ENCODE measurements around the gene ZNF330. TPM values are rescaled to one million over a fixed set of nuclear protein-coding genes. Genes with fewer than 3 reads are reported as not detected.

The ZNF330 gene
- total RNA-seq, 1 experiment from 2014 or later: 39.1 TPM

- CTCF ChIA-PET: interaction anchor here (0.7 kb wide), 2 partner anchors 1131 to 1658 kb away, joined by 3 read pairs; no protein-coding TSS in a partner anchor
- H3K4me3 Mint-ChIP-seq (ENCODE audit: unreplicated experiment): no peak overlapping the region
- H3K27ac Mint-ChIP-seq (ENCODE audit: low read depth, unreplicated experiment): no peak overlapping the region
- no TSS peak for BruUV-seq (replicated peaks)
- no peak for DNase-seq (ENCODE audit: unreplicated experiment)
- H3K27me3 Mint-ChIP-seq (ENCODE audit: insufficient read depth, unreplicated experiment): no peaks in the 10 kb centered on the region
- intact Hi-C loops (cut with micrococcal nuclease): no loop called here
- H3K9me3 Mint-ChIP-seq (ENCODE audit: unreplicated experiment): no peaks in the 10 kb centered on the region
- TF ChIP-seq CTCF (IDR thresholded peaks at IDR 0.05; ENCODE audit: unreplicated experiment): no peak
- no peaks in the 10 kb centered on the region for H3K4me1 Mint-ChIP-seq (ENCODE audit: insufficient read depth, unreplicated experiment)
- POLR2A ChIA-PET: interaction anchor here (0.7 kb wide), 1 partner anchor 10 kb away, joined by 3 read pairs; no protein-coding TSS in a partner anchor
- H3K36me3 Mint-ChIP-seq (ENCODE audit: insufficient read depth, unreplicated experiment): no peaks in the 10 kb centered on the region
Measured at GRCh38 chr4:141255016-141255415, 34.3 kb downstream of the ZNF330 start.

- H3K27me3 Mint-ChIP-seq (ENCODE audit: insufficient read depth, unreplicated experiment): no peaks in the 10 kb centered on the region
- CTCF ChIA-PET: no interaction called here
- POLR2A ChIA-PET: no interaction called here
- no peaks in the 10 kb centered on the region for H3K36me3 Mint-ChIP-seq (ENCODE audit: insufficient read depth, unreplicated experiment)
- no peak overlapping the region for H3K4me3 Mint-ChIP-seq (ENCODE audit: unreplicated experiment)
- BruUV-seq (replicated peaks): no TSS peak
- H3K4me1 Mint-ChIP-seq (ENCODE audit: insufficient read depth, unreplicated experiment): no peaks in the 10 kb centered on the region
- intact Hi-C loops (cut with micrococcal nuclease): no loop called here
- TF ChIP-seq CTCF (IDR thresholded peaks at IDR 0.05; ENCODE audit: unreplicated experiment): no peak
- no peak for DNase-seq (ENCODE audit: unreplicated experiment)
- no peak overlapping the region for H3K27ac Mint-ChIP-seq (ENCODE audit: low read depth, unreplicated experiment)
- no peaks in the 10 kb centered on the region for H3K9me3 Mint-ChIP-seq (ENCODE audit: unreplicated experiment)
Measured at GRCh38 chr4:141258558-141258957, 37.9 kb downstream of the ZNF330 start.

GRCh38 chr4:141275834-141276233 lies 55.1 kb downstream of the ZNF330 start:
- peak; percentile 17 for DNase-seq (ENCODE audit: unreplicated experiment)

GRCh38 chr4:141283152-141283551 lies 62.5 kb downstream of the ZNF330 start:
- TF ChIP-seq CTCF (IDR thresholded peaks at IDR 0.05; ENCODE audit: unreplicated experiment): no peak
- BruUV-seq (replicated peaks): no TSS peak
- ChIA-PET POLR2A (no interaction called here), CTCF (interaction anchor here (0.6 kb wide), 1 partner anchor 1997 kb away, joined by 4 read pairs; no protein-coding TSS in a partner anchor)
- H3K4me1 Mint-ChIP-seq (ENCODE audit: insufficient read depth, unreplicated experiment): no peaks in the 10 kb centered on the region
- no peaks in the 10 kb centered on the region for H3K27me3 Mint-ChIP-seq (ENCODE audit: insufficient read depth, unreplicated experiment)
- H3K4me3 Mint-ChIP-seq (ENCODE audit: unreplicated experiment): no peak overlapping the region
- no peak for DNase-seq (ENCODE audit: unreplicated experiment)
- H3K36me3 Mint-ChIP-seq (ENCODE audit: insufficient read depth, unreplicated experiment): no peaks in the 10 kb centered on the region
- no peaks in the 10 kb centered on the region for H3K9me3 Mint-ChIP-seq (ENCODE audit: unreplicated experiment)
- intact Hi-C loops (cut with micrococcal nuclease): no loop called here
- H3K27ac Mint-ChIP-seq (ENCODE audit: low read depth, unreplicated experiment): no peak overlapping the region

More at GRCh38 chr4:141275834-141276233, 55.1 kb downstream of the ZNF330 start:
- Mint-ChIP-seq H3K4me3 (ENCODE audit: unreplicated experiment) (no peak overlapping the region), H3K4me1 (ENCODE audit: insufficient read depth, unreplicated experiment) (no peaks in the 10 kb centered on the region), H3K27ac (ENCODE audit: low read depth, unreplicated experiment) (no peak overlapping the region), H3K36me3 (ENCODE audit: insufficient read depth, unreplicated experiment) (no peaks in the 10 kb centered on the region), H3K27me3 (ENCODE audit: insufficient read depth, unreplicated experiment) (no peaks in the 10 kb centered on the region), H3K9me3 (ENCODE audit: unreplicated experiment) (no peaks in the 10 kb centered on the region)
- no peak for TF ChIP-seq CTCF (IDR thresholded peaks at IDR 0.05; ENCODE audit: unreplicated experiment)
- no TSS peak for BruUV-seq (replicated peaks)
- intact Hi-C loops (cut with micrococcal nuclease): no loop called here
- POLR2A ChIA-PET: interaction anchor here (1.1 kb wide), 1 partner anchor 415 kb away, joined by 3 read pairs; no protein-coding TSS in a partner anchor
- CTCF ChIA-PET: interaction anchor here (0.6 kb wide), 1 partner anchor 581 kb away, joined by 3 read pairs; no protein-coding TSS in a partner anchor

Data from MCF 10A (cell line).